ENCODE data around the gene PRKCH. TPM values are rescaled to one million over a fixed set of nuclear protein-coding genes. Genes with fewer than 3 reads are reported as not detected.

Gene PRKCH
- total and polyA plus RNA-seq, 2 of the 13 experiments (the other 11 are each of a cell fraction or from before 2014, with no cell fraction given): 0.48 to 1.3 TPM

DNA sequence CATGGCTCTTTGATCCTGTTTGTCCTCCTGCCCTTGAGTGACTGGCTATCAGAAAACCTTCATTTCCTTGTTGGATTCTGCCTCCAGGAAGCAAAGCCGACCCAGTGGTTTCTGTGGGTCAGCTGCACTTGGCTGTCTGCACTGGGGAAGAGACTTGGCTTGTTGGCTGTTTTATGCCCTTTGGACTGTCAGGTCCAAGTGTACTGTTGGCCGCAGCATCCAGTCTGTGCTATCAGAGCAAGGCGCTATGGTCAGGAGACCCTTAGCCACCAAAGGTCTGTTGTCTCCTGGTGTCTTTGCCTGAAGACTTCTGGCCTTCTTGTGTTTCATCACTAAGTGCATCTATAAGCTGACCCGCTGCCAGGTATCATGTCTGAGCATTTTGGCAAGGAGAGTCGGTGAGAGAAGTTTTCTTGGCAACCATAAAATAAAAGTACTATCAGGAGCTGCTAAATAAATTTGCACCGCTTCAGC is 196.6 kb downstream of the PRKCH start (continued):
- TF ChIP-seq NRL (CRISPR knock-in tag; IDR thresholded peaks at IDR 0.05; ENCODE audit: borderline replicate concordance): no peak
- TF ChIP-seq NAIF1 (CRISPR knock-in tag; IDR thresholded peaks at IDR 0.05; ENCODE audit: borderline replicate concordance): no peak
- TF ChIP-seq SP5 (CRISPR knock-in tag; IDR thresholded peaks at IDR 0.05; ENCODE audit: borderline replicate concordance, low read depth): no peak
- TF ChIP-seq GLI4 (CRISPR knock-in tag; IDR thresholded peaks at IDR 0.05; ENCODE audit: borderline replicate concordance): no peak
- TF ChIP-seq, protein P1, sequence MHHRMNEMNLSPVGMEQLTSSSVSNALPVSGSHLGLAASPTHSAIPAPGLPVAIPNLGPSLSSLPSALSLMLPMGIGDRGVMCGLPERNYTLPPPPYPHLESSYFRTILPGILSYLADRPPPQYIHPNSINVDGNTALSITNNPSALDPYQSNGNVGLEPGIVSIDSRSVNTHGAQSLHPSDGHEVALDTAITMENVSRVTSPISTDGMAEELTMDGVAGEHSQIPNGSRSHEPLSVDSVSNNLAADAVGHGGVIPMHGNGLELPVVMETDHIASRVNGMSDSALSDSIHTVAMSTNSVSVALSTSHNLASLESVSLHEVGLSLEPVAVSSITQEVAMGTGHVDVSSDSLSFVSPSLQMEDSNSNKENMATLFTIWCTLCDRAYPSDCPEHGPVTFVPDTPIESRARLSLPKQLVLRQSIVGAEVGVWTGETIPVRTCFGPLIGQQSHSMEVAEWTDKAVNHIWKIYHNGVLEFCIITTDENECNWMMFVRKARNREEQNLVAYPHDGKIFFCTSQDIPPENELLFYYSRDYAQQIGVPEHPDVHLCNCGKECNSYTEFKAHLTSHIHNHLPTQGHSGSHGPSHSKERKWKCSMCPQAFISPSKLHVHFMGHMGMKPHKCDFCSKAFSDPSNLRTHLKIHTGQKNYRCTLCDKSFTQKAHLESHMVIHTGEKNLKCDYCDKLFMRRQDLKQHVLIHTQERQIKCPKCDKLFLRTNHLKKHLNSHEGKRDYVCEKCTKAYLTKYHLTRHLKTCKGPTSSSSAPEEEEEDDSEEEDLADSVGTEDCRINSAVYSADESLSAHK (CRISPR knock-in tag; IDR thresholded peaks at IDR 0.05; ENCODE audit: borderline replicate concordance): no peak
- no peak for TF ChIP-seq ZFP1 (CRISPR knock-in tag; IDR thresholded peaks at IDR 0.05)
- TF ChIP-seq CHD4 (IDR thresholded peaks at IDR 0.05; ENCODE audit: borderline replicate concordance, low read length): no peak
- no peak for TF ChIP-seq ZNF678 (CRISPR knock-in tag; IDR thresholded peaks at IDR 0.05)
- TF ChIP-seq, protein P2, sequence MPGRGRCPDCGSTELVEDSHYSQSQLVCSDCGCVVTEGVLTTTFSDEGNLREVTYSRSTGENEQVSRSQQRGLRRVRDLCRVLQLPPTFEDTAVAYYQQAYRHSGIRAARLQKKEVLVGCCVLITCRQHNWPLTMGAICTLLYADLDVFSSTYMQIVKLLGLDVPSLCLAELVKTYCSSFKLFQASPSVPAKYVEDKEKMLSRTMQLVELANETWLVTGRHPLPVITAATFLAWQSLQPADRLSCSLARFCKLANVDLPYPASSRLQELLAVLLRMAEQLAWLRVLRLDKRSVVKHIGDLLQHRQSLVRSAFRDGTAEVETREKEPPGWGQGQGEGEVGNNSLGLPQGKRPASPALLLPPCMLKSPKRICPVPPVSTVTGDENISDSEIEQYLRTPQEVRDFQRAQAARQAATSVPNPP (CRISPR knock-in tag; IDR thresholded peaks at IDR 0.05): no peak
- TF ChIP-seq KDM6A (CRISPR knock-in tag; IDR thresholded peaks at IDR 0.05; ENCODE audit: low read depth): 0 out of 2 replicates have a peak, but pooled peaks have one; percentile 43
- TF ChIP-seq SMAD3 (CRISPR knock-in tag; IDR thresholded peaks at IDR 0.05): no peak
- TF ChIP-seq MXD4 (CRISPR knock-in tag; IDR thresholded peaks at IDR 0.05): no peak
- TF ChIP-seq ZNF605 (CRISPR knock-in tag; IDR thresholded peaks at IDR 0.05): no peak
- TF ChIP-seq ZNF124 (CRISPR knock-in tag; IDR thresholded peaks at IDR 0.05): 0 out of 2 replicates have a peak, but pooled peaks have one; percentile 11
- no peak for TF ChIP-seq NFKB2 (CRISPR knock-in tag; IDR thresholded peaks at IDR 0.05; ENCODE audit: borderline replicate concordance)
- TF ChIP-seq ZNF614 (CRISPR knock-in tag; IDR thresholded peaks at IDR 0.05; ENCODE audit: borderline replicate concordance): no peak
- TF ChIP-seq MBD4 (IDR thresholded peaks at IDR 0.05; ENCODE audit: borderline replicate concordance, low read length): no peak
- TF ChIP-seq ZNF501 (CRISPR knock-in tag; IDR thresholded peaks at IDR 0.05): no peak
- TF ChIP-seq CHCHD3 (CRISPR knock-in tag; IDR thresholded peaks at IDR 0.05): no peak
- no peak for TF ChIP-seq MAFG (CRISPR knock-in tag; IDR thresholded peaks at IDR 0.05)
- no peak for TF ChIP-seq YY1 (IDR thresholded peaks at IDR 0.05; ENCODE audit: insufficient read depth, insufficient replicate concordance, low read depth, low read length)
- TF ChIP-seq, protein P3, sequence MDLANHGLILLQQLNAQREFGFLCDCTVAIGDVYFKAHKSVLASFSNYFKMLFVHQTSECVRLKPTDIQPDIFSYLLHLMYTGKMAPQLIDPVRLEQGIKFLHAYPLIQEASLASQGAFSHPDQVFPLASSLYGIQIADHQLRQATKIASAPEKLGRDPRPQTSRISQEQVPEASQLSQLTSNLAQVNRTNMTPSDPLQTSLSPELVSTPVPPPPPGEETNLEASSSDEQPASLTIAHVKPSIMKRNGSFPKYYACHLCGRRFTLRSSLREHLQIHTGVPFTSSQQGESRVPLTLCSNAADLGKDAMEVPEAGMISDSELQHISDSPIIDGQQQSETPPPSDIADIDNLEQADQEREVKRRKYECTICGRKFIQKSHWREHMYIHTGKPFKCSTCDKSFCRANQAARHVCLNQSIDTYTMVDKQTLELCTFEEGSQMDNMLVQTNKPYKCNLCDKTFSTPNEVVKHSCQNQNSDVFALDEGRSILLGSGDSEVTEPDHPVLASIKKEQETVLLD (CRISPR knock-in tag; IDR thresholded peaks at IDR 0.05; ENCODE audit: low read depth): no peak
- 0 out of 2 replicates have a peak, but pooled peaks have one; percentile 23 for TF ChIP-seq GATAD1 (CRISPR knock-in tag; IDR thresholded peaks at IDR 0.05)
- no peak for TF ChIP-seq NFRKB (IDR thresholded peaks at IDR 0.05)
- no peak for TF ChIP-seq CENPT (CRISPR knock-in tag; IDR thresholded peaks at IDR 0.05; ENCODE audit: low read depth)
- TF ChIP-seq ZNF564 (CRISPR knock-in tag; IDR thresholded peaks at IDR 0.05): no peak
- TF ChIP-seq SKI (IDR thresholded peaks at IDR 0.05; ENCODE audit: partially characterized antibody): peak; percentile 61
